ENCODE measurements around the gene ASS1.

The ASS1 gene

GRCh38 chr9:130474106-130474505 lies 29.3 kb downstream of the ASS1 start:
- DNase-seq (ENCODE audit: low spot score): no peak

GRCh38 chr9:130476151-130476730 lies 31.5 kb downstream of the ASS1 start:
- DNase-seq (ENCODE audit: low spot score): no peak

GRCh38 chr9:130477564-130477963 lies 32.8 kb downstream of the ASS1 start:
- no peak for DNase-seq (ENCODE audit: low spot score)

GRCh38 chr9:130478152-130478551 lies 33.4 kb downstream of the ASS1 start:
- no peak for DNase-seq (ENCODE audit: low spot score)

- DNase-seq (ENCODE audit: low spot score): no peak
These were observed 34.2 kb downstream of the ASS1 start for GRCh38 chr9:130478736-130479575.

GRCh38 chr9:130479587-130479986 lies 34.8 kb downstream of the ASS1 start:
- DNase-seq (ENCODE audit: low spot score): no peak

- DNase-seq (ENCODE audit: low spot score): no peak
These were observed 35.9 kb downstream of the ASS1 start for GRCh38 chr9:130480673-130481072.

GRCh38 chr9:130482463-130482862 lies 37.7 kb downstream of the ASS1 start:
- no peak for DNase-seq (ENCODE audit: low spot score)

- no peak for DNase-seq (ENCODE audit: low spot score)
These were observed 38.7 kb downstream of the ASS1 start for GRCh38 chr9:130483371-130483971.

- DNase-seq (ENCODE audit: low spot score): no peak
These were observed 39.8 kb downstream of the ASS1 start for GRCh38 chr9:130484362-130485072.

- DNase-seq (ENCODE audit: low spot score): no peak
These were observed 41.3 kb downstream of the ASS1 start for GRCh38 chr9:130486103-130486502.

GRCh38 chr9:130487500-130487899 lies 42.7 kb downstream of the ASS1 start:
- no peak for DNase-seq (ENCODE audit: low spot score)

- no peak for DNase-seq (ENCODE audit: low spot score)
These were observed 44.0 kb downstream of the ASS1 start for GRCh38 chr9:130488621-130489330.

- no peak for DNase-seq (ENCODE audit: low spot score)
These were observed 46.2 kb downstream of the ASS1 start for GRCh38 chr9:130490981-130491380.

- no peak for DNase-seq (ENCODE audit: low spot score)
These were observed 47.2 kb downstream of the ASS1 start for GRCh38 chr9:130491830-130492482.

GRCh38 chr9:130493021-130493420 lies 48.3 kb downstream of the ASS1 start:
- DNase-seq (ENCODE audit: low spot score): no peak

GRCh38 chr9:130493476-130493875 lies 48.7 kb downstream of the ASS1 start:
- DNase-seq (ENCODE audit: low spot score): no peak

- DNase-seq (ENCODE audit: low spot score): no peak
These were observed 50.3 kb downstream of the ASS1 start for GRCh38 chr9:130495067-130495466.

GRCh38 chr9:130497139-130497538 lies 52.4 kb downstream of the ASS1 start:
- DNase-seq (ENCODE audit: low spot score): no peak

- no peak for DNase-seq (ENCODE audit: low spot score)
These were observed 53.6 kb downstream of the ASS1 start for GRCh38 chr9:130498298-130498917.

Data from CD4-positive, alpha-beta T cell treated with Interleukin-2 at 100 ng/mL for 4 hours (primary cell).